Stimulated activated CD4-positive, alpha-beta T cell treated with anti-CD3 and anti-CD28 coated beads, TNF-alpha, amount 100 ng/mL, for 24 hours (primary cell): ENCODE results near the gene PSMA7.

Source experiments
- DNase-seq, 3 experiments: peaks; one replicate each; pipeline ENCODE4 v3.0.0-alpha.2; 2020; ENCODE audit warnings: low read depth in 3 of 3

Gene PSMA7

DNA sequence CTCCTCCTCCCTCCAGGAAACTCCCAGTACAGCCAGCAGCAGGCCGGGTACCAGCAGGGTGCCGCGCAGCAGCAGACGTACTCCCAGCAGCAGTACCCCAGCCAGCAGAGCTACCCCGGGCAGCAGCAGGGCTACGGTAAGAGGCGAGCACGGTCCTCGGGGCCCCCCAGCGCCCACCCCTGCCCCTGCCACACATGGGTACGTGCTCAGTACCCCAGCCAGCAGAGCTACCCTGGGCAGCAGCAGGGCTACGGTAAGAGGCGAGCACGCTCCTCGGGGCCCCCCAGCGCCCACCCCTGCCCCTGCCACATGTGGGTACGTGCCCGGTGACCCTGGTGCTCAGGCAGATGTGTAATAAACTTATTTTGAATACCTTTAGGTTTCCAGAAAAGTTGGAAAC is 29.5 kb upstream of the PSMA7 start:
- no peak for DNase-seq

DNA sequence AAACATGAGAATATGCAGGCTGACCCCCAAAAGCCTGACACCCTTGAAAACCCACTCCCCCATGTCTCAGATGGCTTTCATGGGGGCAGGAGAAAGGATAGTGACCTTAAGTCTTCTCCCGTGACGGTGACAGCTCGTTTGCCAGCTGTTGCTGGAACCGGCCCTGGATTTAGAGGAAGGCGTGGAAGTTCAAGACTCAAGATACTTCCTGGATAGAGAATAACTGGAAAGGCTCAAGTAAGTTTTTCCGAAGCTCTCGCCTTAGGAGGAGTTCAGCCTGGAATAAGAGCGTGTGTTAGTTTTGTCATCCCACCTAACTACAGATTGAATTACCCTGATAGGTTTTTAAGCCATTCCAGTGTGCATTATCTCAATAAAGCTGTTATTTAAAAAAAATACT is 28.1 kb upstream of the PSMA7 start:
- DNase-seq = no peak

- DNase-seq = no peak
These were observed 27.3 kb upstream of the PSMA7 start for GRCh38 chr20:62170536-62170935.

DNA sequence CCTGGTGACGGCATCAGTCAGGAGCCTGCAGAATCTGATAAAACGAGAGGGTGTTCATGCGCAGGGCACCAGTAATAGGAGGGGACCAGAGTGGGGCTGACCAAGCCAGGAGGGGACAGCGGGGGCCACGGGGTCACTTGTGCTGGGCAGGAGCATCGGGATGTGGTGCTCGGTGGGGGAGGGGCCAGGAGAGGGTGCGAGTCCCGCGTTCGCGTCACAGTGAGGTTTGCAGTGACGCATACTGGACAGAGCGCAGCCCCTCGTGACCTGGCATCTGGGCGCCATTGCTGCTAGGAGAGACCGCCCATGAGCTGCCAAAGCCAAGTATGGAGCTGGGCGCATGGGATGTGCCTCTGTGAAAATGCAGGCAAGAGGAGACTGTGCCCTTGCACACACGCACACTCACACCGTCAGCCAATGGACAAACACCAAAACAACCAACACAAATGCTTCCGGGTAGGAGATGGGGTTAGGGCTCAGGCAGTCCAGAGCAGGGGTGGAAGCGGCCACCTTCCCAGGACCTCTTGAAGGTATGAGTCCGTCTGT is 25.8 kb upstream of the PSMA7 start:
- DNase-seq = no peak

- DNase-seq = no peak
These were observed 24.9 kb upstream of the PSMA7 start for GRCh38 chr20:62168061-62168460.

- no peak for DNase-seq
These were observed 24.3 kb upstream of the PSMA7 start for GRCh38 chr20:62167474-62167873.

DNA sequence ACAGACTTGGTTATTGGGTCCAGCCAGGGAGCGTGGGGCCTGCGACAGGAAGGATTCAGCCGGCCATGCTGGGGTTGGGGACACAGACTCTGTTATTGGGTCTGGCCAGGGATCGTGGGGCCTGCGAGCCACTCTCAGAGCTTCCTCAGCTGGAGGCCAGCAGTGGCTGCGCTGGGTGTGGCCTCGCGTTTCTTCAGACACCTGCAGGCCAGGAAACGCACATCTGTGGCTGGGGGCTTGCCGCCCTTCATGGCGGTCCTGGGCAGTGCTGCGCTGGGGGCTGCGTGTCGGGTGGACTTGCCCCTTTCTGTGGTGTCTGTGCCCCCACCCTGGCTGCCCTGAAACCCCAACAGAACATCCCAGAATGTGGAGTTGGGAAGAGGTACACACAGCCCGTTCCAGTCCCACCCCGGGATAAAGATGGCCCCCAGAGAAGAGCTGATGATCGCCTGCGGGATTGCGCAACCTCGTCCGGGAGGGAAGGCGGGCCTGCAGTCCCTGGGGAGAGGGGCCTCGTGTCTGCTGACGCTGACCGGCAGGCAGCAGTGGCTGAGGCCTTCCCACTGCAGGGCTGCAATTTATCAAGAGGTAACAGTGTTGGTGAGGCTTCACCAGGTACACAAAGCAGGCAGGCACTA is 22.7 kb upstream of the PSMA7 start:
- DNase-seq = no peak

DNA sequence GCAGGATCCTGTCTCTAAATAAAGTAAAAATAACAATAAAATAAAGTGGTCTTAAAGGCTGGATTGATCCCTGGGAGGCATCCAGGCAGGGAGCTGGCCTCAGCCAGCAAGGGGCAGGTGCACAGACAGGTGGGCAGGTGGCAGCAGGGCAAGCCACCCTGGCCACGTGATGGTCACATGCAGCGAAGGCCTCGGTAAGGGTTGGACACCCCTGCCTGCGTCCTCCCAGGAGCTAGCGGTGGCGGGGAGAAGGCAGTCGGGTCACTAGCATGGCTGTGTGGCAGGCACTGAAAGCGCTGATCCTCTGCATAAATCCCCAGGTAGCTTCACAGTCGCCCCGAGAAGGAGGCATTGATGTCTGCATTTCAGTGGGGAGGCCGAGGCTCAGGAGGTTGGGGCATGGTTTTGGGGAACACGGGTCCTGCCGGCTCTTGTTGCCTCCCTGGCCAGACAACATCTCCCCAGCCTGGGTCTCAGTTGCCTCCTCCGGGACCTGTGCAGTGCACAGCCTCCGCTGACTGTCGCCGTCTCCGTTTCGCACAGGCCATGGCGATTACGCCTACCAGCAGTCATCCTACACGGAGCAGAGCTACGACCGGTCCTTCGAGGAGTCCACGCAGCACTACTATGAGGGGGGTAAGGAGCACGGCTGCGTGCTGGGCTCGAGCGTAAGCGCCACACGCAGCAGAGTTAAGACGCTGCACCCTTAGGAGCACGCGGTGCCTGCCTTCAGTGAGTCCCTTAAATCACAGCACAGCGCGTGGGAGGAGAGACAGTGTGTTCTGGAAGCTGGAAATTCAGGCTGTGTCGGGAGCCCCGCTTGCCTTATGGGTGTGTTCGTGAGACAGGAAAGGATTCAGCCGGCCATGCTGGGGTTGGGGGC is 21.9 kb upstream of the PSMA7 start:
- no peak for DNase-seq

DNA sequence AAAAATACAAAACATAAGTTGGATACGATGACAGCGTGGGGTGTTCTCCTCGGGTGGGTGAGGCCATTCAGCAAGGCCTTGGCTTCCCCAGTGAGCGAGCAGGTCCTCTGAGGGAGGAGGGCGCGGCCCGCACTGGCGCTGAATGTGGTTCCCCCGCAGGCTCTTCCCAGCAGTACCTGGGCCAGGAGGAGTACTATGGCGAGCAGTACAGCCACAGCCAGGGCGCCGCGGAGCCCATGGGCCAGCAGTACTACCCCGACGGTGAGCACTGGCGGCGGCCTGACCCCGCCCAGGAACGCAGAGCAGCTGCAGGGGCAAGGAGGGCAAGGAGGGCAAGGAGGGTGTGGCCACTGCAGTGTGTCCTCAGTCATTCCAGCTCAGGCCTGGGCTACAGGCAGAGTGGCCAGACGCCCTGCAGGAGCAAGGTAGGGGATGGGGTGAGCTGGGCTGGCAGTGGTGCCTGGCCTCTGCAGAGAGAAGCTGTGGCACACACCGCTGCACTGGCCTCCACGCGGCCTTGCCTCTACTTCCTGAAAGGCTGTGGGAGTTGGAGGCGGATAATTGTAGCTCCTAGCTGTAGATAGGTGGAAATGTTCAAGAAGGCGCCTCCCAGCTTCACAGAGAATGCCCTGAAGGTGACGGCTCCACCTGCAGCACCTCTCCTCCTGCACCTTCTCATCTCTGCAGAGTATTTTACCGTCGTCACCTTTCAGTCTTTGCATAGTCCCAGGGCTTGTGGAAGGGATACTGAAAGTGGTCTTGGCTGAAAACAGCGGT is 21.0 kb upstream of the PSMA7 start:
- no peak for DNase-seq

GRCh38 chr20:62163485-62163865 is 20.3 kb upstream of the PSMA7 start:
- no peak for DNase-seq

DNA sequence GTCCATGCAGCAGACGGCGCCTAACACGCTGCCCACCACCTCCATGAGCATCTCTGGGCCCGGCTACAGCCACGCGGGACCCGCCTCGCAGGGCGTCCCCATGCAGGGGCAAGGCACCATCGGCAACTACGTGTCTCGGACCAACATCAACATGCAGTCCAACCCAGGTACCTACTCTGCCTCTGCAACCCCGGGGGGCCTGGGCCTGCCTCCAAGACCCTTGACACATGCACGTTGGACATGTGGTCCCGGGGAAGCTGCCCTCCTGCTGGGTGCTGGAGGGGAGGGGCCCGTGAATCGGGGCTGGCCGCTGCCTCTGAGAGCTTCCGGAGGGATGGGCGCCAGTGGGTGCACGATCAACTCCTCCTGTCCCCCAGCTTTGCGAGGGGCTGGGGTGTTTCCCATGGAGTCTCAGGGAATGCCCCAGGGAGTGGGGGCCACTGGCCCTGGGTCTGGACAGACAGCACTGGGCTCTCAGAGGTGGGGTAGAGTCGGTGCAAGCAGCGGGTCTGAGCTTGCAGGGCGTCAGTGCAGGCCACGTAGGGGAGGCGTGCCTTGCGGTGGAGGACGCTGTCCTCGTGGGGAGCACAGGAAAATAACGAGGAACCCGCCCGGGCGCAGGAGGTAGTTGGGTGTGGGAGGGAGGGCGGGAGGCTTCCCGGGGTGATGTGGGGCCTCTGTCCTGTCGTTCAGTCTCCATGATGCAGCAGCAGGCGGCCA is 19.7 kb upstream of the PSMA7 start:
- DNase-seq = no peak

DNA sequence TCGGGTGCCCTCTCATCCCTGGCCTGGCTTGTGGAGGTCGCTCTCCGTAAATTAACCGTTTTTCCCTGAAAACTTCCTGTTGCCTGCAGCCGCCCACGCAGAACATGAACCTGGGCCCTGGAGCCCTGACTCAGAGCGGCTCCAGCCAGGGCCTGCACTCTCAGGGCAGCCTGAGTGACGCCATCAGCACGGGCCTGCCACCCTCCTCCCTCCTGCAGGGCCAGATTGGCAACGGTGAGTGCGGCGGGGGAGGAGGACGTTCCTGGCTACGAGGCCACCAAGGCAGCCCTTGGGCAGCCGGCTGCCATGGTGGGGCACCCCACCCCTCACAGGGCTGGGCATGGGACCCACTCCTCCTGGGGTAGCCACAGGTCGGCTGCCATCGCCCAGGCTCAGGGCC is 18.2 kb upstream of the PSMA7 start:
- no peak for DNase-seq

DNA sequence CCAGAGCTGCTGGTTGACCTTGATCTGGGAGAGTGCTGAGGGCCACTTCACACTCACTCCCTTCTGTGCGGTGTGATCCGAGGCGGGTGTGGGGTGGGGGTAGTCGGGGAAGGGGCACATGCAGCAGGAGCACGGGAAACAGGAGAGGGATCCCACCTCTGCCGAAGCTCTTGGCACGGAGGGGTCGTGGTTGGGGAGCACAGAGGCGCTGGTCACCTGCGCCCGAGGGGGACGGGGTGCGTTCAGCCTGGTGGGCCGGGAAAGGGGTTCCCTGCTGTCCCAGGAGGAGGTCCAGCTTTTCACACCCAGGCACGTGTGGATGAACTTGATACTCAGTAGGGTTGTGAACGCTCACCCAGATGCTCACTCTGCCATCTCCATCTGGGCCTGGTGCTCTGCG is 17.7 kb upstream of the PSMA7 start:
- DNase-seq = no peak

GRCh38 chr20:62160253-62160652 is 17.1 kb upstream of the PSMA7 start:
- DNase-seq = no peak

DNA sequence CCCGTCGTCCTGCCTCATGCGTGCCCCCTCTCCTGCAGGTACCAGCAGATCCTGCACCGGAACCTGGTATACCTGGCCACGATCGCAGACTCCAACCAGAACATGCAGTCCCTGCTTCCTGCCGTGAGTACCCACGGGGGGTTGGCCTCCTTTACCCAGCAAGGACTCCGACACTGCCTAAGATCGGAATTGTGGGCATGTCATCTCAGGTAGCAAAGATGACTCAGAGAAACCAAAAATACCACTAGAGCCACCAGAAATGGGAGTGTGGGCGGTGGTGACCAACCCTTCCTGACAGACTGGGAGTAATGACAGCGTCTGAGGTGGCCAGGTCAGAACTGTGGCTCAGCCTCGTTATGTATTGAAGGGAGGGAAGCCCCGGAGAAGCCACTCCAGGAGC is 16.6 kb upstream of the PSMA7 start:
- peak in 1 of 3 experiments; percentile 75 for DNase-seq

DNA sequence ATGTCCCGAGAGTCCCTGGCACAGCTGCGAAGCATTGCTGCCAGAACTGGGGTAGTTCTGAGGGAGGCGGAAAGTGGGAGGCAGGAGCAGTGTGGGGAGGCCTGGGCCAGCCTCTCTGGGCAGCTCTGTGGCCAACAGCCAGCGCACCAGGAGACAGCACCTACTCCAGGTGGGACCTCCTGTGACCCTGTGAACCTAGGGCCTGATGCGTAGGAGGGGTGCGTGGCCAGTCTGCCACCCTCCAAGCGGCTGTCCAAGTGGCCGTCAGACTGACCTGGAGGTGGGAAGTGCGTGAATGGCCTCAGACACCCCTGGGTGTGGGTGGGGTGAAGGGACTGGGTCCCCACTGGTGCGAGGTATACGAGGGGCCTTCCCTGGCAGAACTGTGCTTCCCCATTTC is 15.9 kb upstream of the PSMA7 start:
- DNase-seq = no peak

- no peak for DNase-seq
These were observed 15.3 kb upstream of the PSMA7 start for GRCh38 chr20:62158541-62158940.

DNA sequence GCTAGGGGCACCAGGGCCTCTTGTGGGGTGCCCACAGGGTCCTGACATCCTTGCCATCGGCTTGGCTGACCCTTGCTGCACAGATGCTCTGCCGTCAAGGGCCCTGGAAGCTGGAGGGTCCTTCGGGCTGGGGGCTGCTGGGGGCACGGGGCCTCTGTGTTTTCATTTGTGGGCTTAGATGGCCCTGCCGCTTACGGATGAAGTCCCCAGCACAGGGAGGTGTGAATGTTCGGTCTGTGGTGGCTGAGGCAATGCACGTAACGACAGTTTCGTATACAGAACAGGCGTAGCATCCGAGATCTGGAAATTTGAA is 14.8 kb upstream of the PSMA7 start:
- no peak for DNase-seq

DNA sequence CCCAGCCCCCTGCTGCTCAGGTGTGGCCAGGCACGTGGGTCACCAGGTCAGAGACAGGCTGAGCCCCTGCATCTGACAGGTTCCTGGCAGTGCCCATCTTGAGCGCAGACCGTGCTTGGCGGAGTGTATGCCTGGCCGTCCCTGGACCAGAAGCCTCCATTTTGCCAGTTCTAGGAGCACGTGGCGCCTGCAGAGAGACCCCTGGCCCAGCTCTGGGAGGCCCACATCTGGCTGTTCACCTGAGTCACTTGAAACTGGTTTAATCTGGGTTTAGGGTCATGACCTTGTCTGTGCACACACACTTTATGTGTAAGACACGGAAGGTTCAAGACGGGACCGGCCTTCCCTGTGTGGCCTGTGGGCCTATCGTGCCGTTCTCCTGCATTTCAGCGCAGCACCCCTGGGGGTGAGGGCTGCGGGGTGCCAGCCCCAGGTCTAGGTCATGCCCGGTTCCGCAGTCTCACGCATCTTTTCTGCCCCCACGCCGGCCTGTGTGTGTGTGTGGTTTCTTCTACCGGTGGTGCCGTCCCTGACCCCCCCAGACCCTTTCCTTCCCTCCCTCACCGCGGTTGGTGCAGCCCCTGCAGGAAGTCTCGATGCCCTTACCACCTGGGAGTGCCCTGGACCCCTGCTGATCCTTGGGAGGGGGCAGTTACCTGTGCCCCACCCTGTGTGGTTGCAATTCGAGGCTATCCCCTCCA is 14.3 kb upstream of the PSMA7 start:
- no peak for DNase-seq

DNA sequence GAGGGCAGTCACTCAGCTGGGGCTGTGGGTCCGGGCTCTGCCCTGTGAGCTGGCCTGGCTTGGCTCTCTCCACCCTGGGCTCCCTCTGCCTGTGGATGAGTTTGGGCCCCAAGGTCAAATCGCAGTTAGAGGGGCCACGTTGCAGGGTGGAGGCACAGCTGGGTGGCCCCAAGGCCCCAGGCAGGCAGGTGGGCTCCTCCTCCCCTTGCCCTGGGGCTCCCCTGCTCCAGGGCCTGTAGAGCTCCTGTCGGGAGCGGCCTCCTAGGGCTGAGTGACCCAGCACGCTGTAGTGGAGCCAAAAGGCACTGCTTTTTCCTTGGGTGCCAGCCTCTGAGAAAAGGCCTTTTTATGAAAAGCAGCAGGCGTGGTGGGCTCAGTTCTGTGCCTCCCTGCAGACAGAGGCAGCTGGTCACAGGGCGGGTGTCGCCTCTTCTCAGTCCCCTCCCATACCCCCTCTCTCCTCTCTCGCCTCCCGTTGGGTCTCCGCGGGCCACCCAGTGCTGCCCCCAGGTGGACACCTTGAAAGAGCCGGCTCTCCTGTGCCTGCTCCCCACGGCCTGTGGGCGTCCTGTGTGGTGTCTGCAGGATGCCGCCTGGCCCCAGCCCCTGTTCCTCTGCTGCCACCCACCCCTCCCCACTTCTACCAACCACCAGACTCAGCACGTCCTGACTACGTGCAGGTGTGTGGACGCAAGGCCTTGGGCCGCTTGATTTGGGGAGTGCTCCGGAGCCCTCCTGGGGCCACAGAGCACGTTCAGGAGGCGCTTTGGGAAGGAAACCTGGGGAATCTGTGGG is 13.6 kb upstream of the PSMA7 start:
- peak in 2 of 3 experiments; percentile 43 to 71 for DNase-seq

GRCh38 chr20:62156254-62156556 is 13.0 kb upstream of the PSMA7 start:
- no peak for DNase-seq
